Suprapubic skin (tissue), 4 donors: ENCODE measurements around the gene CDSN. TPM values are rescaled to one million over a fixed set of nuclear protein-coding genes. Genes with fewer than 3 reads are reported as not detected.

Experiments used
- DNase-seq, 2 donors: peaks; one replicate each; pipeline ENCODE4 v3.0.0-alpha.2; 2019; ENCODE audit warnings: low spot score in 2 of 2
- H3K27ac ChIP-seq: fragments of 200-600 bp; sonication (generic); one replicate; pipeline ENCODE4 v1.5.1; 2019
- H3K27me3 ChIP-seq: fragments of 200-600 bp; sonication (generic); one replicate; pipeline ENCODE4 v1.5.1; 2019
- H3K36me3 ChIP-seq: fragments of 200-600 bp; sonication (generic); one replicate; pipeline ENCODE4 v1.5.1; 2019
- H3K4me1 ChIP-seq: fragments of 200-600 bp; sonication (generic); one replicate; pipeline ENCODE4 v1.5.1; 2019
- H3K4me3 ChIP-seq: fragments of 200-600 bp; sonication (generic); one replicate; pipeline ENCODE4 v1.5.1; 2019; ENCODE audit warnings: mild to moderate bottlenecking
- H3K9me3 ChIP-seq: fragments of 200-600 bp; sonication (generic); one replicate; pipeline ENCODE4 v1.5.1; 2019
- CTCF ChIP-seq, 2 donors: fragments of 200-600 bp in 1 of 2; fragments of 450-650 bp in 1 of 2; sonication (generic) in 1 of 2; IDR thresholded peaks; one replicate each; pipeline ENCODE4 v1.5.1; 2016 to 2019; ENCODE audit warnings: antibody characterized with exemption in 2 of 2, mild to moderate bottlenecking in 1 of 2, moderate library complexity in 1 of 2
- EP300 ChIP-seq: sonication (generic); formaldehyde crosslinking; IDR thresholded peaks from one replicate; pipeline ENCODE4 v1.6.1; 2017; ENCODE audit warnings: antibody characterized with exemption
- POLR2A ChIP-seq, 2 donors: fragments of 450-650 bp; IDR thresholded peaks; one replicate each; pipeline ENCODE4 v1.6.1; 2017; ENCODE audit warnings: antibody characterized with exemption in 2 of 2, mild to moderate bottlenecking in 2 of 2, moderate library complexity in 2 of 2
- POLR2AphosphoS5 ChIP-seq, 3 donors: sonication (generic); formaldehyde crosslinking; IDR thresholded peaks; one replicate each; pipeline ENCODE4 v1.6.1; 2017; ENCODE audit warnings: antibody characterized with exemption in 3 of 3
- WGBS: methylation state at CpG from one replicate; pipeline ENCODE4 v1.1.5; 2018; 5-methylcytosine and 5-hydroxymethylcytosine counted together
- total RNA-seq, 4 donors: library from RNA; depleted of rRNA; stranded (reverse); fragments of >200 nt; gene quantifications; one replicate each; pipeline ENCODE4 v1.1.0, GENCODE V29; 2016

The CDSN gene
- total RNA-seq, 4 donors from 2014 or later, result 16.3 to 598 (median 403) TPM

- peak within 1 kb of the TSS; percentile 76 for H3K27ac ChIP-seq
- peaks cover 21% of the 10 kb centered on the region for H3K4me1 ChIP-seq
- DNase-seq, result peak; percentile 99 to 100
- TF ChIP-seq POLR2A (IDR thresholded peaks at IDR 0.05), result peak in 1 of 2 donors; percentile 17
- no peak for TF ChIP-seq CTCF (IDR thresholded peaks at IDR 0.05)
- no peak for TF ChIP-seq EP300
- TF ChIP-seq POLR2AphosphoS5 (IDR thresholded peaks at IDR 0.05), result peak in 1 of 3 donors; percentile 49
- H3K4me3 ChIP-seq, result peak within 1 kb of the TSS; percentile 80
- under 1% methylated on average over 49 of the region's 65 CpGs for whole genome bisulfite sequencing
- no peaks in the 10 kb centered on the region for H3K9me3 ChIP-seq
- H3K27me3 ChIP-seq, result no peaks in the 10 kb centered on the region
- H3K36me3 ChIP-seq, result peaks cover 23% of the 10 kb centered on the region
These were observed 38.1 kb upstream of the CDSN start, which contains the start of gene TCF19 for GRCh38 chr6:31158140-31158862. Gene TCF19, plus strand, starts transcription at chr6:31158589. Its CDS starts 881 bp downstream, at chr6:31159470.

- WGBS, result 5% methylated on average over 14 of the region's 14 CpGs
- peak within 1 kb of the TSS; percentile 80 for H3K4me3 ChIP-seq
- H3K27ac ChIP-seq, result peak within 1 kb of the TSS; percentile 76
- H3K9me3 ChIP-seq, result no peaks in the 10 kb centered on the region
- DNase-seq, result no peak
- TF ChIP-seq EP300 (no peak), POLR2A (IDR thresholded peaks at IDR 0.05) (no peak)
- peaks cover 21% of the 10 kb centered on the region for H3K4me1 ChIP-seq
- H3K36me3 ChIP-seq, result peaks cover 19% of the 10 kb centered on the region
- no peaks in the 10 kb centered on the region for H3K27me3 ChIP-seq
These were observed 37.4 kb upstream of the CDSN start, which contains the start of gene CCHCR1 for GRCh38 chr6:31157513-31158139. Gene CCHCR1, minus strand, starts transcription at chr6:31157802. Its CDS starts 202 bp downstream, at chr6:31157600.

- TF ChIP-seq POLR2AphosphoS5 (IDR thresholded peaks at IDR 0.05), result no peak
- no peak for TF ChIP-seq POLR2A (IDR thresholded peaks at IDR 0.05)
- no peak for TF ChIP-seq EP300
- TF ChIP-seq CTCF (IDR thresholded peaks at IDR 0.05), result no peak
- H3K27me3 ChIP-seq, result no peaks in the 10 kb centered on the region
- H3K4me3 ChIP-seq, result no peak overlapping the region
- no peaks in the 10 kb centered on the region for H3K9me3 ChIP-seq
- peaks cover 21% of the 10 kb centered on the region for H3K4me1 ChIP-seq
- H3K27ac ChIP-seq, result no peak overlapping the region
- 88% methylated on average over 7 of the region's 7 CpGs for WGBS
- peaks cover 16% of the 10 kb centered on the region for H3K36me3 ChIP-seq
- DNase-seq, result no peak
These were observed 36.4 kb upstream of the CDSN start for GRCh38 chr6:31156641-31157040.

- no peak for TF ChIP-seq POLR2A (IDR thresholded peaks at IDR 0.05)
- no peak for TF ChIP-seq POLR2AphosphoS5 (IDR thresholded peaks at IDR 0.05)
- TF ChIP-seq CTCF (IDR thresholded peaks at IDR 0.05), result no peak
- TF ChIP-seq EP300, result no peak
- Histone ChIP-seq H3K27me3 (no peaks in the 10 kb centered on the region), H3K27ac (no peak overlapping the region), H3K4me1 (peaks cover 16% of the 10 kb centered on the region), H3K36me3 (peaks cover 38% of the 10 kb centered on the region), H3K9me3 (no peaks in the 10 kb centered on the region), H3K4me3 (no peak overlapping the region)
- 95% methylated on average over 13 of the region's 15 CpGs for WGBS
- DNase-seq, result no peak
These were observed 34.2 kb upstream of the CDSN start for GRCh38 chr6:31154436-31154835.

GRCh38 chr6:31152781-31153180, 32.5 kb upstream of the CDSN start:
- Histone ChIP-seq H3K27me3 (no peaks in the 10 kb centered on the region), H3K4me1 (peaks cover 8% of the 10 kb centered on the region), H3K36me3 (peaks cover 46% of the 10 kb centered on the region), H3K27ac (no peak overlapping the region), H3K4me3 (no peak overlapping the region), H3K9me3 (no peaks in the 10 kb centered on the region)
- 93% methylated on average over 7 of the region's 7 CpGs for WGBS
- TF ChIP-seq POLR2A (IDR thresholded peaks at IDR 0.05) (no peak), CTCF (IDR thresholded peaks at IDR 0.05) (no peak), EP300 (no peak), POLR2AphosphoS5 (IDR thresholded peaks at IDR 0.05) (no peak)
- DNase-seq, result no peak
